Common myeloid progenitor, CD34-positive (primary cell): ENCODE measurements around the gene SLC25A44.

ENCODE experiments used
- CTCF ChIA-PET: fragments of 350-600 bp; sonication (Branson Sonifier 250); formaldehyde crosslinking; loops from one replicate; lab custom pipeline; 2021; ENCODE audit warnings: antibody characterized with exemption; lab: Charles Lee
- POLR2A ChIA-PET: fragments of 350-600 bp; sonication (Branson Sonifier 250); formaldehyde crosslinking; loops from one replicate; lab custom pipeline; 2021; ENCODE audit warnings: antibody characterized with exemption; lab: Charles Lee
- DNase-seq, 3 donors: peaks; one replicate each; pipeline versions ENCODE4 v3.0.0 to v3.0.0-alpha.2; 2013
- H3K27ac ChIP-seq, 2 experiments: 1 replicate in 1 of 2; 2 replicates in 1 of 2; pipeline ENCODE4 v1.7.0; 2013; ENCODE audit warnings: inconsistent platforms in 2 of 2, low read length in 2 of 2, mild to moderate bottlenecking in 2 of 2, low read depth in 1 of 2, moderate library complexity in 1 of 2; ENCODE audit not compliant: severe bottlenecking in 2 of 2, insufficient read depth in 1 of 2, poor library complexity in 1 of 2
- H3K27me3 ChIP-seq, 5 experiments: replicated peaks in 2 of 5; 1 replicate in 3 of 5; 2 replicates in 2 of 5; pipeline versions ENCODE4 v1.6.1 to v1.7.0; 2013; ENCODE audit warnings: low read length in 4 of 5, mild to moderate bottlenecking in 2 of 5, moderate library complexity in 2 of 5, inconsistent platforms in 1 of 5; ENCODE audit not compliant: insufficient read depth in 5 of 5, control insufficient read depth in 4 of 5
- H3K36me3 ChIP-seq, 4 experiments: 1 replicate in 2 of 4; 2 replicates in 2 of 4; pipeline versions ENCODE4 v1.6.1 to v1.7.0; 2013; ENCODE audit warnings: low read length in 3 of 4, control low read depth in 1 of 4, mild to moderate bottlenecking in 1 of 4; ENCODE audit not compliant: control insufficient read depth in 4 of 4, insufficient read depth in 4 of 4
- H3K4me1 ChIP-seq, 4 experiments: 1 replicate in 3 of 4; 2 replicates in 1 of 4; pipeline versions ENCODE4 v1.6.1 to v1.7.1; 2013; ENCODE audit warnings: low read length in 3 of 4, mild to moderate bottlenecking in 3 of 4, control low read depth in 1 of 4, inconsistent platforms in 1 of 4, moderate library complexity in 1 of 4; ENCODE audit not compliant: control insufficient read depth in 4 of 4, insufficient read depth in 4 of 4; ENCODE audit errors: control extremely low read depth in 1 of 4
- H3K4me3 ChIP-seq, 7 experiments: 1 replicate in 4 of 7; 2 replicates in 3 of 7; pipeline versions ENCODE4 v1.5.1 to v1.7.0; 2013; ENCODE audit warnings: mild to moderate bottlenecking in 7 of 7, low read length in 6 of 7, moderate library complexity in 6 of 7, inconsistent platforms in 2 of 7, low read depth in 2 of 7, control low read depth in 1 of 7; ENCODE audit not compliant: insufficient read depth in 4 of 7, control insufficient read depth in 1 of 7; ENCODE audit errors: extremely low read depth in 1 of 7
- H3K9me3 ChIP-seq, 5 experiments: 1 replicate in 4 of 5; 2 replicates in 1 of 5; pipeline versions ENCODE4 v1.6.1 to v1.7.1; 2013; ENCODE audit warnings: low read length in 4 of 5, mild to moderate bottlenecking in 2 of 5, inconsistent platforms in 1 of 5, low read depth in 1 of 5, moderate library complexity in 1 of 5; ENCODE audit not compliant: control insufficient read depth in 4 of 5, insufficient read depth in 2 of 5; ENCODE audit errors: control extremely low read depth in 1 of 5
- WGBS: methylation state at CpG from one replicate; pipeline ENCODE4 v1.1.5; 2013; ENCODE audit not compliant: insufficient coverage; 5-methylcytosine and 5-hydroxymethylcytosine counted together

The SLC25A44 gene

DNA sequence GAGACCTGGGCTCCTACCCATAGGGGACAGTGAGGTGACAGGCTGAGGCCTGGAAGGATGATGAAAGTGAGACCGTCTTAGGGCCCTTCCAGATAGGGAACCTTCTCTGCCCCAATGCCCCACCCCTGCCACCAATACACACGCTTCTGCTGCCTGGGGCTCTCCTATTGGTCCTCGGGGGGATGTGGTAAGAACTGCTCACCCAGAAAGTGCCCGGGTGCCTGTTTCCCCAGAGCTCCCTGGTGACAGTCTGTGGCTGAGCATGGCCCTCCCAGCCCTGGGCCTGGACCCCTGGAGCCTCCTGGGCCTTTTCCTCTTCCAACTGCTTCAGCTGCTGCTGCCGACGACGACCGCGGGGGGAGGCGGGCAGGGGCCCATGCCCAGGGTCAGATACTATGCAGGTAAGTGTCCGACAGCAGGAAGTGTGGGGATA lies 39.6 kb upstream of the SLC25A44 start:
- Histone ChIP-seq H3K36me3 (peaks cover 0 to 7% (median 5%) of the 10 kb centered on the region in 4 experiments), H3K27me3 (no peaks in the 10 kb centered on the region), H3K9me3 (no peaks in the 10 kb centered on the region), H3K4me3 (peak overlapping the region in 5 of 7 experiments; percentile 12 to 60 (median 40)), H3K27ac (no peak overlapping the region), H3K4me1 (peaks cover 8 to 55% (median 27%) of the 10 kb centered on the region in 4 experiments)
- DNase-seq, result peak; percentile 54 to 74 (median 73)
- ChIA-PET CTCF (interaction anchor here (0.8 to 24.8 kb wide), 6 partner anchors 9 to 179 kb away, joined by 3 to 399 read pairs (median 6); no protein-coding TSS in a partner anchor), POLR2A (no interaction called here)
- 48% methylated on average over 11 of the region's 11 CpGs for WGBS

DNA sequence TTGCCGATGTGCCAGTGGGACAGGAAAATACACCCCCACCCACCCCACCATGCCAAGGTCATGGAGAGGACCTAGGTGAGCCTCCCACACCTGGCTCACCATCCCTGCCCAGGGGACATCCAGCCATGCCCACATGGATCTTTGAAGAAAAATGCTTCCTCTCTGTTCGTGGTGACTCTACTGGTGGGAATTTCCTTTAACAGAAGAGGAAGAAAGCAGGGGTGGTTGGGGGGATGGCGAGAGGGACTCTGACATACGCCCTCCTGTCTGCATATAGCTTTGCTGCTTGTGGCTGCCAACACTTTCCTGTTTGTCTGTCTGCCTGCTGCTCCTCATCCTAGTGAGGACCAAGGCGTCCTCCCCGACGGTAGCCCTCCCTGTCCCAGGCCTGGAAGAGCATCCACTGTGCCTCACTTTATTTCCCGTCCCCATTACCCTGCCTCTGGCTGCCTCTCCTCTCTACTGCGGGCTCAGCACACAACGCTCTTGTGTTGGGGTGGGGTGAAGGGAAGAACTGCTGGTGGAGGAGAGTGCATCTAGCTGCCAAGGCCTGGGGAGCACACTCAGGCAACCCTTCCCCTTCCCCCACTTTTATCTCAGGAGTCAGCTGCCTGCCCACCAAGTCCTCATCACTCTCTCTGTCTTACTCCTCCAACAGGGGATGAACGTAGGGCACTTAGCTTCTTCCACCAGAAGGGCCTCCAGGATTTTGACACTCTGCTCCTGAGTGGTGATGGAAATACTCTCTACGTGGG lies 38.0 kb upstream of the SLC25A44 start:
- H3K4me1 ChIP-seq, result peaks cover 8 to 54% (median 33%) of the 10 kb centered on the region in 4 experiments
- H3K9me3 ChIP-seq, result no peaks in the 10 kb centered on the region
- peak overlapping the region in 3 of 7 experiments; percentile 40 to 60 (median 45) for H3K4me3 ChIP-seq
- CTCF ChIA-PET, result interaction anchor here (1.2 to 24.8 kb wide), 5 partner anchors 9 to 163 kb away, joined by 3 to 399 read pairs (median 5); no protein-coding TSS in a partner anchor
- peak overlapping the region in 1 of 2 experiments; percentile 43 for H3K27ac ChIP-seq
- H3K36me3 ChIP-seq, result peaks cover 0 to 17% (median 5%) of the 10 kb centered on the region in 4 experiments
- H3K27me3 ChIP-seq, result no peaks in the 10 kb centered on the region
- POLR2A ChIA-PET, result interaction anchor here (0.6 to 1.0 kb wide), 2 partner anchors 21 to 57 kb away, joined by 3 to 4 read pairs; partner anchors contain the start of gene PMF1
- 15% methylated on average over 6 of the region's 12 CpGs for WGBS
- DNase-seq, result peak in 2 of 3 donors; percentile 41 to 45

DNA sequence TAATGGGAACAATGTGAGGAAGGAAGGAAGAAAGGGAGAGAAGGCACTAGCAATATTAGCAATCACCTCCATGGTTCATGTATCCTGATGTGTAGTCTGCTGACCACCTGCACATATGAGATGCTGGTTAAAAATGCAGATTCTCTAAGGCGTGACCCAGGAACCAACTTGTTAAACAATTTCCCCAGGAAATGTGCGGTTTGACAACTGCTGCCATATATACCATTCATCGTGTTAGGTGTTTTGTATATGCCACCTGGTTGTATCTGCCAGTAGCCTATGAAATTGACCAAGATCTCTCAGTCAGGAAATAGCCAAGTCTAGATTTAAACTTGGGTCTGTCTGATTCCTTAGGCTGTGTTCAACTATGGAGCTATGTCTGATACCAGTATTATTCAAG lies 36.4 kb upstream of the SLC25A44 start:
- 83% methylated on average over 2 of the region's 3 CpGs for WGBS
- Histone ChIP-seq H3K9me3 (no peaks in the 10 kb centered on the region), H3K27ac (no peak overlapping the region), H3K27me3 (no peaks in the 10 kb centered on the region), H3K4me3 (no peak overlapping the region), H3K4me1 (peaks cover 8 to 43% (median 39%) of the 10 kb centered on the region in 4 experiments), H3K36me3 (peaks cover 0 to 21% (median 5%) of the 10 kb centered on the region in 4 experiments)
- ChIA-PET POLR2A (no interaction called here), CTCF (interaction anchor here (0.9 to 1.0 kb wide), 2 partner anchors 9 to 68 kb away, joined by 3 read pairs; no protein-coding TSS in a partner anchor)
- DNase-seq, result no peak

DNA sequence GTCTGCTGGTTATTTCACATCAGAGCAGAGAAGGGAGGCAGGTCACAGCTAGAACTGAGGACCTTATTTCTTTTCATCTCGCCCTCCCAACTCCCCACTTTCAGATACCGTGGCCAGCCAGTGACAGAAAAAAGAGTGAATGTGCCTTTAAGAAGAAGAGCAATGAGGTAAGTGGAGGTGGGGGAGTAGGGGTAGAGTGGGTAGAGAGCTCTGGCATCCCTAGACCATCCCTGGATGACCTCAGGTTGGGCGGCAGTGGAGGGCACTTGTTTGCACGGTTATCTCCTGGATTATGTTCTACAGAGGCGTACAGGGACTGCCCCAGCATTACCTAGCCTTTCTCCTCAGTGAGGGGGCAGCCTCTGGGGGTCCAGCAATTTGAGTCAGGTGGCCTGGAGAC lies 35.9 kb upstream of the SLC25A44 start:
- 100% methylated on average over 3 of the region's 5 CpGs for WGBS
- CTCF ChIA-PET, result interaction anchor here (0.9 to 1.0 kb wide), 2 partner anchors 9 to 67 kb away, joined by 3 read pairs; no protein-coding TSS in a partner anchor

DNA sequence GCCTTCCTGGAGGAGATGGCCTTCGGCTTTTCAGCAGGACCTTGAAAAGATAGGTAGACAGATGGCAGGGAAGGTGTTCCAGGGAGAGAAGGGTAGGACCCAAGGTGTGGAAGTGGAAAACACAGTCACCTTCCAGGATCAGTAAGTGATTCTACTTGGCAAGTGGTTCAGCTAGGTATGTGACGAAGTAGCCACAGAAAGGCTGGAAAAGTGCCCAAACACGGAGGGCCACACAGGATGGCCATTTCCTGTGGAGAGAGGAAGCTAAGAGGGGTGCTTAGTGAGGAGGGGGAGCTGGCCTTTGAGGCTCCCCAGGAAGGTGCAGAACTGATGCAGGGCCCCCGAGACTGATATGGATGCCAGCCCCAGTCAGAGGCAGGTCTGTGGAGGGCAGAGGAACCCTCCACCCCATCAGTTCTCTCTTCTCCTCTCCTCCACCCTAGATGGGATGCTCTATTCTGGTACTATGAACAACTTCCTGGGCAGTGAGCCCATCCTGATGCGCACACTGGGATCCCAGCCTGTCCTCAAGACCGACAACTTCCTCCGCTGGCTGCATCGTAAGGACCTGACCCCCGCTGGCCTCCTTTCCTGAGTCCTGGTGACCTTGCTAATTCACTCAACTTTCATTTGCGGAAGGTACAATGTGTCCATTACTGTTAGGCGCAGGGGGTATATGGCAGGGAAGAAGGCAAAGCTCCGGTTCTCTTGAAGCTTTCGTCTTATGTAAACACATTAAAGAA lies 33.7 kb upstream of the SLC25A44 start:
- CTCF ChIA-PET, result interaction anchor here (1.2 to 2.0 kb wide), 5 partner anchors 9 to 159 kb away, joined by 3 to 6 read pairs (median 4); no protein-coding TSS in a partner anchor
- no peaks in the 10 kb centered on the region for H3K27me3 ChIP-seq
- H3K36me3 ChIP-seq, result peaks cover 0 to 27% (median 7%) of the 10 kb centered on the region in 4 experiments
- H3K4me3 ChIP-seq, result peak overlapping the region in 3 of 7 experiments; percentile 40 to 62 (median 58)
- DNase-seq, result no peak
- WGBS, result 87% methylated on average over 10 of the region's 13 CpGs
- no peaks in the 10 kb centered on the region for H3K9me3 ChIP-seq
- peak overlapping the region in 1 of 2 experiments; percentile 43 for H3K27ac ChIP-seq
- POLR2A ChIA-PET, result no interaction called here
- peaks cover 7 to 29% (median 26%) of the 10 kb centered on the region in 4 experiments for H3K4me1 ChIP-seq

More for the DNA sequence above, 35.9 kb upstream of the SLC25A44 start:
- no peak overlapping the region for H3K27ac ChIP-seq
- POLR2A ChIA-PET, result no interaction called here
- no peaks in the 10 kb centered on the region for H3K9me3 ChIP-seq
- peaks cover 8 to 43% (median 39%) of the 10 kb centered on the region in 4 experiments for H3K4me1 ChIP-seq
- H3K27me3 ChIP-seq, result no peaks in the 10 kb centered on the region
- DNase-seq, result no peak
- peaks cover 0 to 24% (median 6%) of the 10 kb centered on the region in 4 experiments for H3K36me3 ChIP-seq
- no peak overlapping the region for H3K4me3 ChIP-seq

DNA sequence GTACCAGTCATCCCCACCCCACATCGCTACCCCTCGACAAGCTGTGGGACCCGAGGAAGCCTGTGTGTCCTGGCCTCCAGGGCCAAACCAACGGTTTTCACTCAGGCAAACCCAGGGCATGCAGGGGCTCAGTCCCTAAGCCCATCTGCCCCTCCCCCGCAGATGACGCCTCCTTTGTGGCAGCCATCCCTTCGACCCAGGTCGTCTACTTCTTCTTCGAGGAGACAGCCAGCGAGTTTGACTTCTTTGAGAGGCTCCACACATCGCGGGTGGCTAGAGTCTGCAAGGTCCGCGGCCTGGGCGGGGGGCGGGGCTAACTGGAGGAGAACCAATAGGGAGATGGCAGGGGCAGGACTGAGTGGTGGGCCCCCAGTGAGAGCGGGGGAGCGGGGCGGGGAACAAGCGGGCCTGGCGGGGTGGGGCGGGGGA lies 33.1 kb upstream of the SLC25A44 start:
- peaks cover 0 to 27% (median 7%) of the 10 kb centered on the region in 4 experiments for H3K36me3 ChIP-seq
- H3K4me3 ChIP-seq, result peak overlapping the region in 5 of 7 experiments; percentile 26 to 62 (median 40)
- POLR2A ChIA-PET, result no interaction called here
- 4% methylated on average over 5 of the region's 22 CpGs for WGBS
- CTCF ChIA-PET, result interaction anchor here (1.2 to 2.0 kb wide), 5 partner anchors 10 to 159 kb away, joined by 3 to 6 read pairs (median 5); no protein-coding TSS in a partner anchor
- H3K27me3 ChIP-seq, result no peaks in the 10 kb centered on the region
- DNase-seq, result peak; percentile 71 to 86 (median 81)
- peaks cover 3 to 23% (median 21%) of the 10 kb centered on the region in 4 experiments for H3K4me1 ChIP-seq
- H3K27ac ChIP-seq, result peak overlapping the region in 1 of 2 experiments; percentile 43
- H3K9me3 ChIP-seq, result no peaks in the 10 kb centered on the region
